Vagina (tissue), 2 donors: ENCODE data around the gene TIMP3. TPM values are rescaled to one million over a fixed set of nuclear protein-coding genes. Genes with fewer than 3 reads are reported as not detected.

Experiments used
- DNase-seq, 2 donors: peaks; one replicate each; pipeline ENCODE4 v3.0.0-alpha.2; 2017; ENCODE audit errors: extremely low spot score in 2 of 2
- H3K27ac ChIP-seq: fragments of 200-600 bp; sonication (generic); one replicate; pipeline ENCODE4 v1.5.1; 2019
- H3K27me3 ChIP-seq: fragments of 200-600 bp; sonication (generic); one replicate; pipeline ENCODE4 v1.5.1; 2019
- H3K36me3 ChIP-seq, 2 donors: fragments of 200-600 bp; sonication (generic); one replicate each; pipeline ENCODE4 v1.5.1; 2017 to 2019
- H3K4me1 ChIP-seq: fragments of 200-600 bp; sonication (generic); one replicate; pipeline ENCODE4 v1.5.1; 2019
- H3K4me3 ChIP-seq, 2 donors: fragments of 200-600 bp; sonication (generic); 1 replicate in 1 of 2; 2 replicates in 1 of 2; pipeline ENCODE4 v1.5.1; 2016 to 2019
- H3K9me3 ChIP-seq: fragments of 200-600 bp; sonication (generic); one replicate; pipeline ENCODE4 v1.5.1; 2019
- POLR2A ChIP-seq, 2 donors: fragments of 450-650 bp; IDR thresholded peaks; one replicate each; pipeline ENCODE4 v1.6.1; 2017; ENCODE audit warnings: antibody characterized with exemption in 2 of 2, mild to moderate bottlenecking in 2 of 2, moderate library complexity in 2 of 2
- POLR2AphosphoS5 ChIP-seq, 2 donors: sonication (generic); formaldehyde crosslinking; IDR thresholded peaks; one replicate each; pipeline ENCODE4 v1.9.0; 2017; ENCODE audit warnings: antibody characterized with exemption in 2 of 2, mild to moderate bottlenecking in 2 of 2, low read depth in 1 of 2; ENCODE audit not compliant: insufficient read depth in 1 of 2
- intact Hi-C: fragments of 100-400 bp; cut with DNase I; formaldehyde crosslinking; loops from one replicate; pipeline ENCODE4 v1.15.1; 2023
- total RNA-seq: library from RNA; depleted of rRNA; stranded (reverse); fragments of >200 nt; gene quantifications from one replicate; pipeline ENCODE4 v1.2.3, GENCODE V29; 2016
- TF ChIP-seq, protein P1 (sequence below), 3 experiments: fragments of 450-650 bp in 2 of 3; fragments of 200-600 bp in 1 of 3; sonication (generic) in 1 of 3; IDR thresholded peaks; one replicate each; pipeline ENCODE4 v1.5.1; 2017 to 2019; ENCODE audit warnings: antibody characterized with exemption in 3 of 3, mild to moderate bottlenecking in 2 of 3, moderate library complexity in 2 of 3

The TIMP3 gene
- total RNA-seq, 1 donor from 2014 or later, result 262 TPM

DNA sequence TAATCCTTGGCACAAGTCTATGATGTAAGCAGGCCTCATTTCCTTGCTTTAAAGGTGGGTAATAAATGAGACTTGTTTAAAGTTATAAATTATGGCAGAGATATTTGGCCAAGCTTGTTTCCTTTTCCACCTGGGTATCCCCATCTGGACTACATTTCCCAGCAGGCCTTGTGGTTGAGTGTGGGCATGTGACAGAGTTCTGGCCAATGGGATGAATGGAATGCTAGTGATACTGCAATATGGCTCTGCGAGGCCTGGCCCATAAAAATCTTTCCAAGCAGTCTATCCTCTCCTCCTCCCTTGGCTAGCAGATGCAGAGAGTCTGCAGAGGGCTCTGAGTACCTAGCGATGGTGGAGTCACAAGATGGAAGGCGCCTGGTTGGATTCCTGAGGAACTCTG lies 102.5 kb downstream of the TIMP3 start:
- Histone ChIP-seq H3K27ac (no peak overlapping the region), H3K4me1 (no peaks in the 10 kb centered on the region), H3K36me3 (no peaks in the 10 kb centered on the region), H3K4me3 (no peak overlapping the region), H3K27me3 (no peaks in the 10 kb centered on the region), H3K9me3 (no peaks in the 10 kb centered on the region)
- intact Hi-C loops, result no loop called here
- no peak for TF ChIP-seq POLR2AphosphoS5 (IDR thresholded peaks at IDR 0.05; ENCODE audit: insufficient read depth in 1 of 2, low read depth in 1 of 2)
- no peak for DNase-seq

DNA sequence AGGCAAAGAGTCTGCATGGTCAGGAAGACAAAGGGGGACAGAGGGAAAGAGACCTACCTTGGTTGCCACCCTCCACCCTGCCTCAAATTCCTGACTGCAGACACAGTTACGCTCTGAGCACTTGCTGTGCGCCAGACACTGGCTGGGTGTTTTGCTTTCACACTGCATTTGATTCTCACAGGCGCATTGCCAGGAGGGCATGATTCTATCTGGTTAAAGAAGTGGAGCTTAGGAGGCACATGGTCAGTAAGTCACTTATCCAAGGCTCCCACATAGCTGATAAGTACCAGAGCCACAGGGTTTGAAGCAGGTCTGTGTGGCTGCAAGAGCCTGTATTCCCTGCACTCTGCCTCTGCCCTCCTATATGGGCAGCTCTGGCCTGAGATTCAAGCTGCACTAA lies 103.9 kb downstream of the TIMP3 start:
- no peak for DNase-seq
- intact Hi-C loops, result no loop called here

DNA sequence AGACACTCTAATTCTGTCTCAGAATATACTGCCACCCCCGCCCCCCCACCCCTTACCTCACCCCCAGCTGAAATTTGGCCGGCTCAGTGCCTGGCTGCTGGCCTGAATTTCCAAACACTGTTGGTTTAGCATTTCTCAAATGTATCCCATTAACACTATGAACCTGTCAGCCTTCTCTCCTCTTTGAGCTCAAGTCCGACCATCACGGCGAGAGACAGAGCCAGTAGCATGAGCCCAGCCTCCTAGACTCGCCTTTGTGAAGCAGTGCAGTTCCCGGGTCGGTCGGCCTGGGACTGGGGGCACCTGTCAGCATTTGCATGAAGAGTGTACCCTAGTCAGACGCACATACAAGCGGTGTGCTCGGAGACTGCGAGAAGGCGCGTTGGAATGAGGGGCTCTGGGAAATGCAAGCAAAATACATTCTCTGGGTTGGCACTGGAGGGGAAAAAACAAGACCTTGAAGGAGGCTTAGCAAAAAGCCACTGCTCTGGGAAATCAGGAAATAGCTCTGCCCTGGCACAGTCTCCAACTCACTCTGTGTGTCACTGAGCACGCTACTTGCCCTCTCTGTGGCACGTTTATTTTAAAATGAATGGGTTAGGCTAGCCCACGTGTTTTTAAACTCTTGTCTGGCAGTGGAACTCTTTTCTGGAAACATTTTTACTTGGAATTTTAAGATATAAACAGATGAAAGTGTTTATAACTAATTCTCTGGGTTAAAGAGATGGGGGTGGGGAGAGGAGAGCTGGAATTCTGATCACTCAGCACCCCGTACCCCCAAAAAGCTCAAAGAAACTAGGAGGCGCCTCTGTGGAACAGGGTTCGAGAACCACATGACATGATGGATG lies 108.3 kb downstream of the TIMP3 start:
- intact Hi-C loops, result no loop called here
- no peak overlapping the region for H3K4me3 ChIP-seq
- no peak for DNase-seq
- TF ChIP-seq POLR2AphosphoS5 (IDR thresholded peaks at IDR 0.05; ENCODE audit: insufficient read depth in 1 of 2, low read depth in 1 of 2) (no peak), POLR2A (IDR thresholded peaks at IDR 0.05) (no peak)
- TF ChIP-seq, protein P1, sequence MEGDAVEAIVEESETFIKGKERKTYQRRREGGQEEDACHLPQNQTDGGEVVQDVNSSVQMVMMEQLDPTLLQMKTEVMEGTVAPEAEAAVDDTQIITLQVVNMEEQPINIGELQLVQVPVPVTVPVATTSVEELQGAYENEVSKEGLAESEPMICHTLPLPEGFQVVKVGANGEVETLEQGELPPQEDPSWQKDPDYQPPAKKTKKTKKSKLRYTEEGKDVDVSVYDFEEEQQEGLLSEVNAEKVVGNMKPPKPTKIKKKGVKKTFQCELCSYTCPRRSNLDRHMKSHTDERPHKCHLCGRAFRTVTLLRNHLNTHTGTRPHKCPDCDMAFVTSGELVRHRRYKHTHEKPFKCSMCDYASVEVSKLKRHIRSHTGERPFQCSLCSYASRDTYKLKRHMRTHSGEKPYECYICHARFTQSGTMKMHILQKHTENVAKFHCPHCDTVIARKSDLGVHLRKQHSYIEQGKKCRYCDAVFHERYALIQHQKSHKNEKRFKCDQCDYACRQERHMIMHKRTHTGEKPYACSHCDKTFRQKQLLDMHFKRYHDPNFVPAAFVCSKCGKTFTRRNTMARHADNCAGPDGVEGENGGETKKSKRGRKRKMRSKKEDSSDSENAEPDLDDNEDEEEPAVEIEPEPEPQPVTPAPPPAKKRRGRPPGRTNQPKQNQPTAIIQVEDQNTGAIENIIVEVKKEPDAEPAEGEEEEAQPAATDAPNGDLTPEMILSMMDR (IDR thresholded peaks at IDR 0.05), result no peak
- no peaks in the 10 kb centered on the region for H3K27me3 ChIP-seq
- no peaks in the 10 kb centered on the region for H3K9me3 ChIP-seq
- H3K4me1 ChIP-seq, result peaks cover 8% of the 10 kb centered on the region
- no peak overlapping the region for H3K27ac ChIP-seq
- H3K36me3 ChIP-seq, result no peaks in the 10 kb centered on the region

More for the DNA sequence above, 103.9 kb downstream of the TIMP3 start:
- no peaks in the 10 kb centered on the region for H3K36me3 ChIP-seq
- no peaks in the 10 kb centered on the region for H3K9me3 ChIP-seq
- no peak overlapping the region for H3K27ac ChIP-seq
- TF ChIP-seq POLR2A (IDR thresholded peaks at IDR 0.05) (no peak), POLR2AphosphoS5 (IDR thresholded peaks at IDR 0.05; ENCODE audit: insufficient read depth in 1 of 2, low read depth in 1 of 2) (no peak)
- TF ChIP-seq, protein P1 (IDR thresholded peaks at IDR 0.05), result no peak
- peaks cover 7% of the 10 kb centered on the region for H3K4me1 ChIP-seq
- no peak overlapping the region for H3K4me3 ChIP-seq
- H3K27me3 ChIP-seq, result no peaks in the 10 kb centered on the region

DNA sequence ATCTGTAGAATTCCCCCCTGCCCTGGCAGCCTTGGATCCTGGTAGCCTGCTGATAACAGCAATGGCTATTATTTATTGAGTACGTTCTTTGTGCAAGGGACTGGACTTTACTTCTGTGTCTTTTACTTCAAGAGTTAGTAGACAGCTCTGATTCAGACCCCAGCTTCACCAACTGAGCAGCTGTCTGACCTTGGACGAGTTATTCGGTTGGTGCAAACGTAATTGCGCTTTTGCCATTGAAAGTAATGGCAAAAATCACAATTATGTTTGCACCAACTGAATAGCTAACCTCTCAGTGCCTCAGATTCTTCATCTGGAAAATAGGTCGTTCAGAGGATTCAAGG lies 108.9 kb downstream of the TIMP3 start:
- no peak overlapping the region for H3K4me3 ChIP-seq
- DNase-seq, result no peak
- intact Hi-C loops, result no loop called here
- TF ChIP-seq, protein P1 (IDR thresholded peaks at IDR 0.05), result no peak
- TF ChIP-seq POLR2AphosphoS5 (IDR thresholded peaks at IDR 0.05; ENCODE audit: insufficient read depth in 1 of 2, low read depth in 1 of 2) (no peak), POLR2A (IDR thresholded peaks at IDR 0.05) (no peak)
- no peak overlapping the region for H3K27ac ChIP-seq
- peaks cover 8% of the 10 kb centered on the region for H3K4me1 ChIP-seq
- H3K27me3 ChIP-seq, result no peaks in the 10 kb centered on the region
- no peaks in the 10 kb centered on the region for H3K9me3 ChIP-seq
- no peaks in the 10 kb centered on the region for H3K36me3 ChIP-seq

DNA sequence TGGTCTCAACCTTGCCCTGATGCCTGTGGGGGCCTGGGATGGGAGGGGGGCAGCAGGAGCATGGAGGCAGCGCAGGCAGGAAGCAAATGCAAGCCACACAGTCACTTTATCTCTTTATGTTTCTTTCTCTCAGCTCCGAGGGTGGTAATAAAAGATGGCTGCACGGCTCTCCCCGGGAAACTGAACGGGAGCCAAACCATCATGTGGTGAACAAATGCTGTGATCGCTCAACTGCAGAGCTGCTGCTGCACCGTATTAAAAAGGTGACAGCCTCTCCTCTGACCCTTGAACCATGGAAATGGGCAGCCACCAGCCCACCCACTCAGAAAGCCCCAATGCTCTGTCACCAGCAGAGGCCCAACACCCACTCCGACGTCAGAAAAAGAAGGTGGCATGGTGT lies 110.0 kb downstream of the TIMP3 start:
- intact Hi-C loops, result no loop called here
- Histone ChIP-seq H3K9me3 (no peaks in the 10 kb centered on the region), H3K27me3 (no peaks in the 10 kb centered on the region), H3K4me3 (no peak overlapping the region), H3K4me1 (peaks cover 8% of the 10 kb centered on the region), H3K27ac (no peak overlapping the region), H3K36me3 (no peaks in the 10 kb centered on the region)
- TF ChIP-seq, protein P1 (IDR thresholded peaks at IDR 0.05), result no peak
- TF ChIP-seq POLR2A (IDR thresholded peaks at IDR 0.05) (no peak), POLR2AphosphoS5 (IDR thresholded peaks at IDR 0.05; ENCODE audit: insufficient read depth in 1 of 2, low read depth in 1 of 2) (no peak)
- no peak for DNase-seq
